Heart left ventricle (tissue), 13 donors: ENCODE measurements around the gene SRRD.

ENCODE experiments used
- POLR2A ChIP-seq, 2 donors: fragments of 450-650 bp; IDR thresholded peaks; one replicate each; pipeline ENCODE4 v1.6.1; 2017; ENCODE audit warnings: antibody characterized with exemption in 2 of 2, mild to moderate bottlenecking in 2 of 2, moderate library complexity in 2 of 2
- TF ChIP-seq, protein P1 (sequence below), 12 donors: fragments of 200-600 bp; sonication (generic) in 4 of 12; IDR thresholded peaks; one replicate each; pipeline versions ENCODE4 v1.5.0 to v1.8.0; 2018 to 2022; ENCODE audit warnings: antibody characterized with exemption in 12 of 12, mild to moderate bottlenecking in 5 of 12
- donor health status: ischemic (EF 13 %, LVEDD 7.1; RV severe dilation, severe dysfunction).
- donor health status: DM: no; HTN: yes; CAD: no.
- donor health status: DM: no; HTN: no; CAD: no.
- donor health status: ischemic (EF 25% LVEDD 6.9; RV normal size, moderate dysfunction).
- donor health status: ischemic (EF 25% LVEDD 5.7; RV mildly dilated, moderate dysfunction).
- donor health status: ischemic (EF 35%, LVEDD 5.7; RV mildly dilated, moderate dysfunction).
- donor health status: nonischemic (EF 11% LVEDD 7.7; RV severe dilation, severe dysfunction).
- donor health status: DM: yes; HTN: yes; CAD: no.
- donor health status: PGD.
- donor health status: ischemic (EF 29% LVEDD 5.4; RV normal size, mild dysfunction).
- donor health status: nonischemic (EF 23%, LVEDD 6.1; RV moderate dilation, normal function).

GRCh38 chr22:26496456-26496855 lies 12.8 kb downstream of the SRRD start:
- TF ChIP-seq, protein P1, sequence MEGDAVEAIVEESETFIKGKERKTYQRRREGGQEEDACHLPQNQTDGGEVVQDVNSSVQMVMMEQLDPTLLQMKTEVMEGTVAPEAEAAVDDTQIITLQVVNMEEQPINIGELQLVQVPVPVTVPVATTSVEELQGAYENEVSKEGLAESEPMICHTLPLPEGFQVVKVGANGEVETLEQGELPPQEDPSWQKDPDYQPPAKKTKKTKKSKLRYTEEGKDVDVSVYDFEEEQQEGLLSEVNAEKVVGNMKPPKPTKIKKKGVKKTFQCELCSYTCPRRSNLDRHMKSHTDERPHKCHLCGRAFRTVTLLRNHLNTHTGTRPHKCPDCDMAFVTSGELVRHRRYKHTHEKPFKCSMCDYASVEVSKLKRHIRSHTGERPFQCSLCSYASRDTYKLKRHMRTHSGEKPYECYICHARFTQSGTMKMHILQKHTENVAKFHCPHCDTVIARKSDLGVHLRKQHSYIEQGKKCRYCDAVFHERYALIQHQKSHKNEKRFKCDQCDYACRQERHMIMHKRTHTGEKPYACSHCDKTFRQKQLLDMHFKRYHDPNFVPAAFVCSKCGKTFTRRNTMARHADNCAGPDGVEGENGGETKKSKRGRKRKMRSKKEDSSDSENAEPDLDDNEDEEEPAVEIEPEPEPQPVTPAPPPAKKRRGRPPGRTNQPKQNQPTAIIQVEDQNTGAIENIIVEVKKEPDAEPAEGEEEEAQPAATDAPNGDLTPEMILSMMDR (IDR thresholded peaks at IDR 0.05): no peak
- no peak for TF ChIP-seq POLR2A (IDR thresholded peaks at IDR 0.05)
